Measurements from ENCODE around the gene GRID1.
"Not testable (repeated sequence)": the region's sequence is repeated elsewhere in the genome, so short reads cannot be mapped to it uniquely, and the experiment has no call there.

Gene GRID1

DNA sequence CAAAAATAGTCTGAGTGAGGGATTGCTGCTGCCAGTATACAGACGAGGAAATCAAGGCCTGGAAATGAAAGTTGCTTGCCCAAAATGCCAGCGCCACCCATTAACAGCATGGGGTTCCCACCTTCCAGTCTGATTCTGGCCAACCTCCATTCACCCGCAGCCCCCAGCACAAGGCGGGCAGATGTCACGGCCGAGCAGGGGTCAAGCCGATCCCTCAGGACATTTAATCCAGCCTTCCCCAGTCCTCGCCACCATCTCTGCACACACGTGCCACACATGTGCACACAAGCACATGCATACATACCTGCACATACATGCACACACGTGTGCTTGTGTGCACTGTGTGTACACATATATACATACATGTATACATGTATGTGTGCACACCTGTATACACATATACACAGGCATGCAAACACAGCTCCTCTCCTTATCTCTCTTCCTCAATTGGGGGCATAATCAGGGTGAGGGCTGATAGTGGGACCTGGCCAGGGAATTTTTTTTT is 122.9 kb downstream of the GRID1 start:
- TF ChIP-seq JUND (IDR thresholded peaks at IDR 0.05; ENCODE audit: low read depth) = no peak
- in situ Hi-C loops (cut with HindIII; ENCODE audit: low pct_unique_long_range_greater_than_20kb, low sequenced_read_pairs) = no loop called here
- DNase-seq (ENCODE audit: low read depth in 1 of 2, low spot score in 1 of 2) = no peak

DNA sequence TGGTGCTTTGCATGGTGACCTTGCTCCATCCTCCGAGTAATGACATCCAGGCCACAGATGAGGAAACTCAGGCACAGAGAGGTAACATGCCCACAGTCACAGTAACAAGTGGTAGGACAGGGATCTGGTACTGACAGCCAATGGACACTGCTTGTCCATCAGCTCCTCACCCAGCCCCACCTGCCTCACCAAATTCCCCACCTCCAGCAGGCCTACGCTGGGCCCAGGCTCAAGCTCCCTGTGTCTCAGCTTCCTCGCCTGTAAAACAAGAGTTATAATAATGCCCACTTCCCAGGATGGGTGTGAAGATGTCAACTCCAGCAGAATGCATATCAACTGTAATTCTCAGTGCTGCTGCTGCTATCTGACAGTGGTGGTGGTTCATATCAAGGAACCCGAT is 123.8 kb downstream of the GRID1 start:
- in situ Hi-C loops (cut with HindIII; ENCODE audit: low pct_unique_long_range_greater_than_20kb, low sequenced_read_pairs) = no loop called here
- TF ChIP-seq JUND (IDR thresholded peaks at IDR 0.05; ENCODE audit: low read depth) = no peak
- no peak for DNase-seq (ENCODE audit: low read depth in 1 of 2, low spot score in 1 of 2)

DNA sequence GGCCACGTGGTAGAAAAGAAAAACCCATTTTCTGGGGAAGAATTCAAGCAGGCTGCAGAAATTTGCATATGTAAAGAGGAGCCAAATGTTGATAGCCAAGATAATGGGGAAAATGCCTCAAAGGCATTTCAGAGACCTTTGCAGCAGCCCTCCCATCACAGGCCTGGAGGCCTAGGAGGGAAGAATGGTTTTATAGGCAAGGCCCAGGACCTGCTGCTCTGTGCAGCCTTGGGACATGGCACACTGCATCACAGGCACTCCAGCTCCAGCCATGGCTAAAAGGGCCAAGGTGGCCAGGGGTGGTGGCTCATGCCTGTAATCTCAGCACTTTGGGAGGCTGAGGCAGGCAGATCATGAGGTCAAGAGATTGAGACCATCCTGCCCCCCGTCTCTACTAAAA is 128.5 kb downstream of the GRID1 start:
- in situ Hi-C loops (cut with HindIII; ENCODE audit: low pct_unique_long_range_greater_than_20kb, low sequenced_read_pairs) = not testable (repeated sequence)

DNA sequence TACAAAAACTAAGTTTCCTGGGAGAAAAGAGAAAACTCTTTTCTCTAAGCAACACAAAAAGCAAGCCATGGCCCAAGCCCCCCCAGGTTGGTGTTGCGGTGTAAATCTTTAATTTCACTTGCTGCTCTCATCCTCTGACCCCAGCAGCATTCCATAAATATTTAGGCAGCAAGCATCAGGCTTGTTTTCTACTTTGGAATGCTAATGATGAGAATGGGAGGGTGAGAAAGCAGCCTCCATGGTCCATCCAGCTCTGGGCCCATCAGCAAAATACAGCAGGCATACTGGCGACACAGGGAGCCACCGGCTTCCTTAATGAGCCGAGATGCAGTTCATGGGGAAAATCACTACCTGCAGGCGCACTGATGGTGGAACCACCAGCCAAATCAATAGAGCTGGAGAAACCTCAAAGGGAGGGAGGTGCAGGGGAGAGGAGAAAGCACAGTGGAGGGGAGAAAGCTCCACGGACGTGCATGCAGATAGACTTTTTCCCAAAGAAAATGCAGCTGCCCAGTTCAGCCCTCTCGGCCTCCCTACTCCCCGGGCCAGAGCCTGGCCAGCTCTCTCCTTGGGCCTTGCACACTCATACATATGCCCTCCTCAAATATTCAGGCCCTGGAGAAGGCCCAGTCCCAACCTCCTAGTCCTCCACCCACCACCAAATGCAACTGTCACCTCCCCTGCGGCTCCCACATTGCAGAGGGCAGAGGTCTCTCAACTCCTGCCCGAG is 131.9 kb downstream of the GRID1 start:
- in situ Hi-C loops (cut with HindIII; ENCODE audit: low pct_unique_long_range_greater_than_20kb, low sequenced_read_pairs) = no loop called here
- no peak for TF ChIP-seq JUND (IDR thresholded peaks at IDR 0.05; ENCODE audit: low read depth)
- no peak for DNase-seq (ENCODE audit: low read depth in 1 of 2, low spot score in 1 of 2)

More for the DNA sequence above, 128.5 kb downstream of the GRID1 start:
- not testable (repeated sequence) for DNase-seq (ENCODE audit: low read depth in 1 of 2, low spot score in 1 of 2)

DNA sequence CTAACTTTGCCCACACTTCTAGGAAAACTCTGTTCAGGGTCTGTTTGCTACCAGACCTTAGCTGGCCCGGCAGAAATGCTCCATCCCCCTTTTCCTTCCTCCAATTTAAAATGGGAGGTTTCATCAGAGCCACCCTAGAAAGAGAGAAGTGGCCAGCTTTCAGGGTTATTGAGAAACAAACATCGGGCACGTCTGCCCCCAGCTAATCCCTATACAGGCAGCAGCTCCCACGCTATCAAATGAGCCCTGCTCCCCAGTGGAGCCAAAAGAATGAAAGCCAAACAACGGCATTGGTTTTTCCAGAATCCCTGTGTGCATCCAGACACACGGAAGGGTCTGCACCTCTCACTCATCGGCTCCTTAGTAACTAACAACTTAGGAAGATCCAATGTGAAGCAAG is 132.5 kb downstream of the GRID1 start:
- in situ Hi-C loops (cut with HindIII; ENCODE audit: low pct_unique_long_range_greater_than_20kb, low sequenced_read_pairs) = no loop called here
- TF ChIP-seq JUND (IDR thresholded peaks at IDR 0.05; ENCODE audit: low read depth) = no peak
- no peak for DNase-seq (ENCODE audit: low read depth in 1 of 2, low spot score in 1 of 2)

DNA sequence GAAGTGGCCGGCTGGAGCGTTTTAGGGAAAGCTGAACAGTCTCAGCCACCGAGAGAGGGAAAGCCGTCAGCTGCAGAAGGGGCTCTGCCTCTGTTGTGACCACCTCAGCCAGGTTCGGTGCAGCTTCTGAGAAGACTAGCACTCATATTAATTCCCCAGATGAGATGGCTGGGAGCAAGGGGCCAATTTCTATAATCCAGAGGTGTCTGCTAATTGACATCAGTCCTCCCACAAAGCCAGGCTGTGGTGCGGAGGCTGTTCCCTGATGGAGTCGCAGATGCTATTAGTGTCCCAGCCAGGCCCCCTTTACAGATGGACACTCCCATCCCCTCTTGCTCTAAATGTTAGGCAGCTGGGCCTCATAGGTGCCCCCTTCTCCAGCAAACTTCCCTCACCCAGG is 133.5 kb downstream of the GRID1 start:
- no peak for DNase-seq (ENCODE audit: low read depth in 1 of 2, low spot score in 1 of 2)
- no peak for TF ChIP-seq JUND (IDR thresholded peaks at IDR 0.05; ENCODE audit: low read depth)
- in situ Hi-C loops (cut with HindIII; ENCODE audit: low pct_unique_long_range_greater_than_20kb, low sequenced_read_pairs) = no loop called here

DNA sequence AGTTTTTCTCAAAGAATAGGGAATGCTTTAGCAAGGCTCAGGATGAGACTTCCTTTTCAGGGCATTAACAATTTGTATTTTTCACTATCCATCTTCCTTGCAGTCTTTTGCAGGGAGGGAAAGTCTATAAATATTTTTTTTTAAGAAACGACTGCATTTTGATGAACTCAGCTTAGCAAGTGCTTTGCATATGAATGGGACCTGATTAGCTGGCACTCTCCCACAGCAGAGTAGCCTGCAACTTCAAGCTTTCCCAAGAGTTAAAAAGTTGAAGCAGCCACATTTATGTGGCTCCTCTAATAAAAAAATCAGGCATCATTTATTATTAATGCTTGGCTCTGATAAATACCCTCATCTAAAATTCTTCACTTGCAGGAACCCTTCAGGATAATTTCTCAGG is 134.0 kb downstream of the GRID1 start:
- no peak for TF ChIP-seq JUND (IDR thresholded peaks at IDR 0.05; ENCODE audit: low read depth)
- DNase-seq (ENCODE audit: low read depth in 1 of 2, low spot score in 1 of 2) = no peak
- in situ Hi-C loops (cut with HindIII; ENCODE audit: low pct_unique_long_range_greater_than_20kb, low sequenced_read_pairs) = no loop called here

DNA sequence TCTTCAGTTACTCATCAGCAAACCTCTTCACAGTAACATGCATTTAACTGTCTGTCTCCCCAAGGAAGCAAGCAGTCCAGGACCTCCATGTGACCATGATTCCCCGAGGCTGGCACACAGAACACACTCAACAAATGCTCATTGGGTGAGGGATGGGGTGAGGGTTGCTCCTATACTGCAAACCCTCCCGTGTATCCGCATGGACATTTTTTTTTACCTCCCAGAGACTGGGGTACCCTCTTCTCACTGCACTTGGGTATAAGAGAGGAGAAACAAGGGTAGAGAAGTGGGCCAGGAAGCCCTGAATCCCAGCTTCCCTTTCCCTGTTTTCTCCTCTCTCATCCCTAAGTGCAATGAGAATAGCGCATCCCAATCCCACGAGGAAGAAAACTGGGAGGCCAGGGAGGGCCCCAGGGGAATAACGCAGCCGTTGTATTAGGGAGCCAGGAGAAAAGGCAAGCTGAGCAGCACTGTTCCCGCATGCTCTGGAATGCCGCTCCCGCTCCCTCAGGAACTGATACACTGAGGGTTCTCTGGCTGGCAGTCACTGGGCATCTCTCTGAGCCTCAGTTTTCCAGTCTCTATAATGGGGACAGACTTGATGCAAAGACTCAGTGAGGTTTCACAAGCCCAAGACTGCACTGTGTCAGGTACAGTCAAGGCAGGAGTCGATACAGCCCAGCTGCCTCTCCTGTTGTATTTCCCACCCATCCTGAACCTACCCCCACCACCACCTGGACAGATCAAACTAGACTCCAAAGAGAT is 134.6 kb downstream of the GRID1 start:
- in situ Hi-C loops (cut with HindIII; ENCODE audit: low pct_unique_long_range_greater_than_20kb, low sequenced_read_pairs) = no loop called here
- DNase-seq (ENCODE audit: low read depth in 1 of 2, low spot score in 1 of 2) = no peak
- no peak for TF ChIP-seq JUND (IDR thresholded peaks at IDR 0.05; ENCODE audit: low read depth)

DNA sequence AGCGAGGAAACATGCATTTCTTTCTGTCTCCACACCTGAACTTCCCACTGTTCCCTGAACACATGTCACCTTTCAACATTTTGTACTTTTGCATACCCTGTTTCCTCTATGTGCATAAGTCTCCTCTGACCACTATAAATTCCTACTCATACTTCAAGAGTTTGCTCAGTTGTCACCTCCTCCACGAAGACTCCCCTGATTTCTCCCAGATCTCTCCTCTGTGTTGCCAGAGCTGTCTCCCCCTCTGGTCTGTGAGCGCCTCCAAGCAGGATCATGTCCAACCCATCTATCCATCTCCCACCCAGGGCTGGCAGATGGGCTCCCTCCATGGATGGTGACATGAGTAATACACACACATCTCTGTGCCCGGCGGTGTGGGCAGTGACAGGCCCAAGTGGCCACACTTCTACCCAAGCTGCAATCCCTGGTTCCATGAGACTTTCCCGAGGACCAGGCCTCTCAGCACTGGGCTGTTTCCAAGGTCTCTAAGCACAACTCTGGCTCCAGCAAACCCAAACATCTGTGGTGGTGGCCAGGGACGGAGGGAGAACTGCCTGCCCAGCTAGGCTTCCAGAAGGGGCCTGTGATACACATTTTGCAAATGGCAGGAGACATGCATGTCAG is 135.9 kb downstream of the GRID1 start:
- no peak for DNase-seq (ENCODE audit: low read depth in 1 of 2, low spot score in 1 of 2)
- in situ Hi-C loops (cut with HindIII; ENCODE audit: low pct_unique_long_range_greater_than_20kb, low sequenced_read_pairs) = no loop called here
- no peak for TF ChIP-seq JUND (IDR thresholded peaks at IDR 0.05; ENCODE audit: low read depth)

DNA sequence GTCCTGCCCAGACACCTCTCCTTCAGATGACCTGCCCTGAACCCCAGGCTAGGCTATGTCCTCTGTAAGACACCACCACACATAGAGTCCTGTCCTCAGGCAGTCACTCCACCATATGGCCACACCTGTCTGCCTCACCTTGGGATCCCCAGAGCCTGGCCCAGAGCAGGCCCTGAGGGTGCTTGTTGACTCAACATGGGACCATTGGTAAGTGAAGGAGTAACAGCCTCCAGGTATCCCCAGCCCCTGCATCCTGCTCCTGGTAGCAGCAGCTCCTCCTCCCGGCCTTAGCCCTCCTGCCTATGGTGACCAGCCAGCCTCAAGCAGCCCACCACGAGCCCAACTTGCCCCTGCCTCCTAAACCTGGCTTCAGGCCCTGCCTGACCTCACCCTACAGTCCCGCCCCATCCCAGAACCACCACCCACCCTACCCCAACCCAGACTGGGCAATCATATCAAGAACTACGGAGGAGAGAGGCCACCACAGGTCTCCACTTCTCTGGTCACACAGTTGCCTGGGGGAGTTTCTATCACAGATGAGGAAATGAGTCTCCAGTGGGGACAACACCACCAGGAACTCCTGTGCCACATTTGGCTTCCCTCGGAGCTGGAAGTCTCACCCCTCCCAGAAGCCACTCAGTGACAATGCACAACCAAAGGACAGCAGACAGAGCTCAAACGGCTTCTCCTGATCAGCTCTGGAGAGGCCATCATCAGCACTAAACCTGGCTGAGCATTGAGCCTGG is 136.6 kb downstream of the GRID1 start:
- no peak for DNase-seq (ENCODE audit: low read depth in 1 of 2, low spot score in 1 of 2)
- in situ Hi-C loops (cut with HindIII; ENCODE audit: low pct_unique_long_range_greater_than_20kb, low sequenced_read_pairs) = no loop called here
- no peak for TF ChIP-seq JUND (IDR thresholded peaks at IDR 0.05; ENCODE audit: low read depth)

DNA sequence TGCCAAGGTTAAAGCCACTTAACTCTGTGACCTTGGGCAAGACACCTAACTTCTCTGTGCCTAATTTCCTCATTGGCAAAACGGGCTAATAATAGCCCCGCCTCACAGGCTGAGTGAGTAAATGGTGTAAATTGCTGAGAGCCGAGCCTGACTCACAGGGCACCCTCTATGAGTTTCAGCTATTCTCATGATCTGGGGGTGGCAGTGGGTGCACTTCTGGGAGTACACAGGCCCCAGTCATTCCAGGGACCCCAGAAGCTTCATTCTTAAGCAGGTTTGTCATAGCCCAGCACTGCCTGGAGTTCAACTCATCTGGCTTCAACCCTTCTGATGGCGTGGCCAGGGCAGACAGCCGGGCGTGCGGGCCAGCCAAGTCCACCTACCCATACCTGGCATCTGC is 137.2 kb downstream of the GRID1 start:
- no peak for TF ChIP-seq JUND (IDR thresholded peaks at IDR 0.05; ENCODE audit: low read depth)
- DNase-seq (ENCODE audit: low read depth in 1 of 2, low spot score in 1 of 2) = no peak
- in situ Hi-C loops (cut with HindIII; ENCODE audit: low pct_unique_long_range_greater_than_20kb, low sequenced_read_pairs) = no loop called here

DNA sequence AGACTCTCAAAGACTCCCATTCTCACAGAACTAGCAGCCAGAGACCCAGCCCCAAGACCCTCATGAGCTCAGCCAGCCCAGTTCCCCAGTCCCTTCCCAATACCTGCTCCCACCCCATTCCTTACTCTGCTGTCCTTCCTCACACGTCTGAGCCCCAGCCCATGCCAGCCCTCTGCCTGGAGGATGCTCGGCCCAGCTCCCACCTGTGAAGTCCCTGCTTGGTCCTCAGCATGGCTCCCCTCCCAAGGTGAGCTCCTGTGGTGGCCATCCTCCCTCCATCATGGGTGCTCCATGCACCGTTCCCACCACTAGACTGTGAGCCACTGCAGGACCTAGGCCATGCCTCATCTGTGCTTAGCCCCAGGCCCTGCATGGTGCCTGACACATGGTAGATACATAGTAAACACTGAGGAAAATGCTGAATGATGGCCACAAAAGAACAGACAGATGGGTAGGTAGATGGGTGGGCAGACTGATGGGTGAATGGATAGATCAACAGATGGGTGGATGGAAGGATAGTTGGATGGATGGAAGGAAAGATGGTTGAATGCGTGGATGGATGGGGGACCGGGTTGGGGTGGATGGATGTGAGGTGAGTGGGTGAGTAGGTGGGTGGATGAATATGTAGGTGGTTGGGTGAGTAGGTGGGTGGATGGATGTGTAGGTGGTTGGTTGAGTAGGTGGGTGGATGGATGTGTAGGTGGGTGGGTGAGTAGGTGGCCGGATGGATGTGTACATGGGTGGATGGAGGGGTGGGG is 138.9 kb downstream of the GRID1 start:
- in situ Hi-C loops (cut with HindIII; ENCODE audit: low pct_unique_long_range_greater_than_20kb, low sequenced_read_pairs) = no loop called here
- no peak for DNase-seq (ENCODE audit: low read depth in 1 of 2, low spot score in 1 of 2)

More for the DNA sequence above, 138.9 kb downstream of the GRID1 start:
- TF ChIP-seq JUND (IDR thresholded peaks at IDR 0.05; ENCODE audit: low read depth) = no peak
